B cell (primary cell): ENCODE results near the gene LTBP3. TPM values are rescaled to one million over a fixed set of nuclear protein-coding genes. Genes with fewer than 3 reads are reported as not detected.

Experiments
- ATAC-seq: fragments of 200-7000 bp; cut with Tn5 transposase; one replicate; pipeline ENCODE4 v1.10.0; 2021; ENCODE audit warnings: low read depth, mild to moderate bottlenecking, moderate number of reproducible peaks, moderate library complexity
- CTCF ChIA-PET: fragments of 350-600 bp; sonication (Branson Sonifier 250); formaldehyde crosslinking; loops from one replicate; lab custom pipeline; 2021; ENCODE audit warnings: antibody characterized with exemption, inconsistent platforms; lab: Charles Lee
- POLR2A ChIA-PET: fragments of 350-600 bp; sonication (Branson Sonifier 250); formaldehyde crosslinking; loops from one replicate; lab custom pipeline; 2021; ENCODE audit warnings: antibody characterized with exemption; lab: Charles Lee
- DNase-seq: peaks from one replicate; pipeline ENCODE4 v3.0.0; 2013
- H2AFZ ChIP-seq: 2 replicates; pipeline ENCODE4 v1.6.1; 2012; ENCODE audit warnings: mild to moderate bottlenecking, low read depth, low read length; ENCODE audit not compliant: insufficient read depth, poor library complexity, severe bottlenecking
- H3K27ac ChIP-seq, 2 donors: 1 replicate in 1 of 2; 2 replicates in 1 of 2; pipeline ENCODE4 v1.5.1; 2012 to 2013; ENCODE audit warnings: low read length in 2 of 2, mild to moderate bottlenecking in 2 of 2, moderate library complexity in 1 of 2
- H3K27me3 ChIP-seq, 4 experiments: fragments of 200-600 bp in 1 of 4; sonication (generic) in 1 of 4; replicated peaks in 1 of 4; 1 replicate in 2 of 4; 2 replicates in 2 of 4; pipeline versions ENCODE4 v1.6.1 to v1.7.0; 2013 to 2016; ENCODE audit warnings: low read length in 3 of 4, mild to moderate bottlenecking in 2 of 4, mixed read lengths in 1 of 4, moderate library complexity in 1 of 4; ENCODE audit not compliant: insufficient read depth in 4 of 4, control insufficient read depth in 3 of 4; ENCODE audit errors: control extremely low read depth in 1 of 4
- H3K36me3 ChIP-seq, 2 experiments: replicated peaks in 1 of 2; 1 replicate in 1 of 2; 2 replicates in 1 of 2; pipeline versions ENCODE4 v1.6.1 to v1.7.1; 2013; ENCODE audit warnings: low read length in 1 of 2; ENCODE audit not compliant: insufficient read depth in 2 of 2, control insufficient read depth in 1 of 2; ENCODE audit errors: control extremely low read depth in 1 of 2, extremely low read depth in 1 of 2
- H3K4me1 ChIP-seq, 2 donors: fragments of 200-600 bp in 1 of 2; sonication (generic) in 1 of 2; 1 replicate in 1 of 2; 2 replicates in 1 of 2; pipeline versions ENCODE4 v1.5.1 to v1.6.1; 2013 to 2017; ENCODE audit warnings: low read length in 2 of 2; ENCODE audit not compliant: control insufficient read depth in 2 of 2, insufficient read depth in 2 of 2
- H3K4me2 ChIP-seq: replicated peaks from 2 replicates; pipeline ENCODE3; 2012; ENCODE audit warnings: mild to moderate bottlenecking, low read depth, low read length; ENCODE audit not compliant: poor library complexity, severe bottlenecking
- H3K4me3 ChIP-seq, 5 experiments: fragments of 200-600 bp in 1 of 5; sonication (generic) in 1 of 5; 1 replicate in 3 of 5; 2 replicates in 2 of 5; pipeline versions ENCODE4 v1.5.1 to v1.7.0; 2011 to 2016; ENCODE audit warnings: low read length in 4 of 5, mild to moderate bottlenecking in 4 of 5, low read depth in 2 of 5, control low read depth in 1 of 5, moderate library complexity in 1 of 5; ENCODE audit not compliant: insufficient read depth in 1 of 5; ENCODE audit errors: control extremely low read depth in 1 of 5, extremely low read depth in 1 of 5
- H3K79me2 ChIP-seq: fragments of 200-600 bp; sonication (generic); one replicate; pipeline ENCODE4 v1.6.0; 2016; ENCODE audit warnings: low read length; ENCODE audit not compliant: control insufficient read depth, insufficient read depth
- H3K9ac ChIP-seq: fragments of 200-600 bp; sonication (generic); 2 replicates; pipeline ENCODE4 v1.6.1; 2017; ENCODE audit warnings: mild to moderate bottlenecking, low read length, moderate library complexity
- H3K9me3 ChIP-seq, 3 donors: one replicate each; pipeline versions ENCODE4 v1.6.1 to v1.7.1; 2013; ENCODE audit warnings: low read length in 2 of 3; ENCODE audit not compliant: control insufficient read depth in 2 of 3, insufficient read depth in 1 of 3; ENCODE audit errors: control extremely low read depth in 1 of 3
- H4K20me1 ChIP-seq: 2 replicates; pipeline ENCODE4 v1.6.0; 2012; ENCODE audit warnings: mild to moderate bottlenecking, low read length; ENCODE audit not compliant: insufficient read depth, control insufficient read depth, poor library complexity, severe bottlenecking
- H3K27ac Mint-ChIP-seq: one replicate; pipeline ENCODE4 v1.8.0; 2021; ENCODE audit warnings: mixed read lengths
- H3K27me3 Mint-ChIP-seq: one replicate; pipeline ENCODE4 v1.8.0; 2021; ENCODE audit warnings: mixed read lengths
- H3K4me1 Mint-ChIP-seq: one replicate; pipeline ENCODE4 v1.8.0; 2021; ENCODE audit warnings: mixed read lengths
- H3K4me3 Mint-ChIP-seq: one replicate; pipeline ENCODE4 v1.8.0; 2021; ENCODE audit warnings: mixed read lengths
- H3K9me3 Mint-ChIP-seq: one replicate; pipeline ENCODE4 v1.8.0; 2022; ENCODE audit warnings: mixed read lengths; ENCODE audit not compliant: insufficient read depth
- EZH2 ChIP-seq: IDR thresholded peaks from 2 replicates; pipeline ENCODE4 v1.6.1; 2012; ENCODE audit warnings: borderline replicate concordance, low read depth, mild to moderate bottlenecking, moderate library complexity, low read length; ENCODE audit not compliant: insufficient read depth, poor library complexity, severe bottlenecking
- WGBS: methylation state at CpG from one replicate; pipeline ENCODE4 v1.1.5; 2013; ENCODE audit warnings: missing lambda C conversion rate; ENCODE audit not compliant: insufficient coverage; 5-methylcytosine and 5-hydroxymethylcytosine counted together
- intact Hi-C: fragments of 100-400 bp; cut with micrococcal nuclease; formaldehyde crosslinking; loops from one replicate; pipeline ENCODE4 v1.10.0; 2022
- polyA plus RNA-seq: library from polyadenylated mRNA; depleted of rRNA; stranded (reverse); fragments of >200 nt; gene quantifications from 2 replicates; pipeline ENCODE4 v1.2.3, GENCODE V29; 2012
- total RNA-seq, 2 donors: library from RNA; stranded (reverse); fragments of 120-200 nt in 1 of 2; gene quantifications; 1 replicate in 1 of 2; 2 replicates in 1 of 2; pipeline versions ENCODE4 v1.2.3 to v1.2.4, GENCODE V29; 2013 to 2022
- TF ChIP-seq, protein P1 (sequence below): fragments of 200-600 bp; IDR thresholded peaks from one replicate; pipeline ENCODE4 v1.8.0; 2022; ENCODE audit warnings: antibody characterized with exemption, mild to moderate bottlenecking

The LTBP3 gene
- total and polyA plus RNA-seq, 2 donors (not counting 1 experiment from before 2014, with no cell fraction given), result 65.1 to 69.0 TPM

DNA sequence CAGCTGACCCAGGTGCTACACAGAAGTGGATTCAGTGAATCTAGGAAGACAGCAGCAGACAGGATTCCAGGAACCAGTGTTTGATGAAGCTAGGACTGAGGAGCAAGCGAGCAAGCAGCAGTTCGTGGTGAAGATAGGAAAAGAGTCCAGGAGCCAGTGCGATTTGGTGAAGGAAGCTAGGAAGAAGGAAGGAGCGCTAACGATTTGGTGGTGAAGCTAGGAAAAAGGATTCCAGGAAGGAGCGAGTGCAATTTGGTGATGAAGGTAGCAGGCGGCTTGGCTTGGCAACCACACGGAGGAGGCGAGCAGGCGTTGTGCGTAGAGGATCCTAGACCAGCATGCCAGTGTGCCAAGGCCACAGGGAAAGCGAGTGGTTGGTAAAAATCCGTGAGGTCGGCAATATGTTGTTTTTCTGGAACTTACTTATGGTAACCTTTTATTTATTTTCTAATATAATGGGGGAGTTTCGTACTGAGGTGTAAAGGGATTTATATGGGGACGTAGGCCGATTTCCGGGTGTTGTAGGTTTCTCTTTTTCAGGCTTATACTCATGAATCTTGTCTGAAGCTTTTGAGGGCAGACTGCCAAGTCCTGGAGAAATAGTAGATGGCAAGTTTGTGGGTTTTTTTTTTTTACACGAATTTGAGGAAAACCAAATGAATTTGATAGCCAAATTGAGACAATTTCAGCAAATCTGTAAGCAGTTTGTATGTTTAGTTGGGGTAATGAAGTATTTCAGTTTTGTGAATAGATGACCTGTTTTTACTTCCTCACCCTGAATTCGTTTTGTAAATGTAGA is 57.6 kb downstream of the LTBP3 start:
- peak; percentile 56 for DNase-seq
- Histone ChIP-seq H3K36me3 (peaks cover 1 to 58% of the 10 kb centered on the region in 2 experiments), H3K79me2 (peaks cover 92% of the 10 kb centered on the region), H3K27me3 (no peaks in the 10 kb centered on the region), H3K9me3 (no peaks in the 10 kb centered on the region), H3K9ac (peak overlapping the region; percentile 97), H3K27ac (peak overlapping the region; percentile 99 to 100), H3K4me2 (peak overlapping the region; percentile 97), H4K20me1 (peaks cover 65% of the 10 kb centered on the region), H3K4me3 (peak overlapping the region; percentile 76 to 100 (median 93)), H2AFZ (no peak overlapping the region), H3K4me1 (peaks cover 32 to 43% of the 10 kb centered on the region in 2 donors)
- H3K9me3 Mint-ChIP-seq, result no peaks in the 10 kb centered on the region
- TF ChIP-seq, protein P1, sequence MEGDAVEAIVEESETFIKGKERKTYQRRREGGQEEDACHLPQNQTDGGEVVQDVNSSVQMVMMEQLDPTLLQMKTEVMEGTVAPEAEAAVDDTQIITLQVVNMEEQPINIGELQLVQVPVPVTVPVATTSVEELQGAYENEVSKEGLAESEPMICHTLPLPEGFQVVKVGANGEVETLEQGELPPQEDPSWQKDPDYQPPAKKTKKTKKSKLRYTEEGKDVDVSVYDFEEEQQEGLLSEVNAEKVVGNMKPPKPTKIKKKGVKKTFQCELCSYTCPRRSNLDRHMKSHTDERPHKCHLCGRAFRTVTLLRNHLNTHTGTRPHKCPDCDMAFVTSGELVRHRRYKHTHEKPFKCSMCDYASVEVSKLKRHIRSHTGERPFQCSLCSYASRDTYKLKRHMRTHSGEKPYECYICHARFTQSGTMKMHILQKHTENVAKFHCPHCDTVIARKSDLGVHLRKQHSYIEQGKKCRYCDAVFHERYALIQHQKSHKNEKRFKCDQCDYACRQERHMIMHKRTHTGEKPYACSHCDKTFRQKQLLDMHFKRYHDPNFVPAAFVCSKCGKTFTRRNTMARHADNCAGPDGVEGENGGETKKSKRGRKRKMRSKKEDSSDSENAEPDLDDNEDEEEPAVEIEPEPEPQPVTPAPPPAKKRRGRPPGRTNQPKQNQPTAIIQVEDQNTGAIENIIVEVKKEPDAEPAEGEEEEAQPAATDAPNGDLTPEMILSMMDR, result no peak
- no peak for TF ChIP-seq EZH2
- 1% methylated on average over 16 of the region's 20 CpGs for WGBS
- intact Hi-C loops, result no loop called here
- no peak overlapping the region for H3K27ac Mint-ChIP-seq
- ChIA-PET POLR2A (interaction anchor here (0.5 to 20.7 kb wide), 14 partner anchors 7 to 146 kb away, joined by 3 to 1159 read pairs (median 17); partner anchors contain the start of genes NEAT1, SLC25A45 and TIGD3), CTCF (interaction anchor here (0.9 to 17.5 kb wide), 8 partner anchors 7 to 117 kb away, joined by 3 to 541 read pairs (median 34); partner anchors contain the start of genes FRMD8, NEAT1 and SLC25A45)
- peaks cover 44% of the 10 kb centered on the region for H3K4me1 Mint-ChIP-seq
- no peak overlapping the region for H3K4me3 Mint-ChIP-seq
- no peaks in the 10 kb centered on the region for H3K27me3 Mint-ChIP-seq
- ATAC-seq, result no peak
